Thyroid gland (tissue), 4 donors: ENCODE results near the gene CYP26B1. TPM values are rescaled to one million over a fixed set of nuclear protein-coding genes. Genes with fewer than 3 reads are reported as not detected.

Experiments
- DNase-seq, 2 donors: peaks; one replicate each; pipeline ENCODE4 v3.0.0-alpha.2; 2019
- H3K27ac ChIP-seq, 3 donors: fragments of 200-600 bp; sonication (generic); 1 replicate in 2 of 3; 2 replicates in 1 of 3; pipeline ENCODE4 v1.5.1; 2016 to 2019; ENCODE audit warnings: mild to moderate bottlenecking in 1 of 3, moderate library complexity in 1 of 3
- H3K27me3 ChIP-seq: fragments of 200-600 bp; sonication (generic); one replicate; pipeline ENCODE4 v1.5.1; 2019
- H3K36me3 ChIP-seq, 2 donors: fragments of 200-600 bp; sonication (generic); one replicate each; pipeline ENCODE4 v1.5.1; 2016 to 2019
- H3K4me1 ChIP-seq, 2 donors: fragments of 200-600 bp; sonication (generic); one replicate each; pipeline ENCODE4 v1.5.1; 2017 to 2019
- H3K4me3 ChIP-seq, 3 donors: fragments of 200-600 bp; sonication (generic); replicated peaks in 1 of 3; 1 replicate in 2 of 3; 2 replicates in 1 of 3; pipeline ENCODE4 v1.5.1; 2016; ENCODE audit warnings: mild to moderate bottlenecking in 1 of 3
- H3K9me3 ChIP-seq: fragments of 200-600 bp; sonication (generic); one replicate; pipeline ENCODE4 v1.5.1; 2017
- CTCF ChIP-seq, 6 experiments: fragments of 200-600 bp in 3 of 6; fragments of 450-650 bp in 3 of 6; sonication (generic) in 3 of 6; IDR thresholded peaks; one replicate each; pipeline ENCODE4 v1.5.1; 2016 to 2019; ENCODE audit warnings: antibody characterized with exemption in 6 of 6, mild to moderate bottlenecking in 2 of 6, inconsistent platforms in 1 of 6, moderate library complexity in 1 of 6
- POLR2A ChIP-seq, 2 donors: fragments of 450-650 bp; IDR thresholded peaks; one replicate each; pipeline ENCODE4 v1.6.1; 2017; ENCODE audit warnings: antibody characterized with exemption in 2 of 2, mild to moderate bottlenecking in 2 of 2, moderate library complexity in 1 of 2
- WGBS, 2 donors: methylation state at CpG; one replicate each; pipeline ENCODE4 v1.1.5; 2017; 5-methylcytosine and 5-hydroxymethylcytosine counted together
- intact Hi-C: fragments of 100-400 bp; cut with DNase I; formaldehyde crosslinking; loops from one replicate; pipeline ENCODE4 v1.15.1; 2023
- total RNA-seq, 4 donors: library from RNA; depleted of rRNA; stranded (reverse); fragments of >200 nt; gene quantifications; one replicate each; pipeline ENCODE4 v1.2.3, GENCODE V29; 2016

Gene CYP26B1
- total RNA-seq, 4 donors from 2014 or later: 11.8 to 24.2 (median 16.3) TPM

- 74 to 79% methylated on average over 24 to 26 of the region's 26 CpGs for WGBS, 2 donors
Observed at GRCh38 chr2:72130659-72131360, 16.9 kb downstream of the CYP26B1 start.

GRCh38 chr2:72129681-72130340 lies 17.9 kb downstream of the CYP26B1 start:
- intact Hi-C loops: loop anchor here (10.0 kb wide), 2 partner anchors 515 to 575 kb away; no protein-coding TSS in a partner anchor
- H3K9me3 ChIP-seq: no peaks in the 10 kb centered on the region
- no peak overlapping the region for H3K4me3 ChIP-seq
- peaks cover 7 to 10% of the 10 kb centered on the region in 2 donors for H3K4me1 ChIP-seq
- peaks cover 0 to 4% of the 10 kb centered on the region in 2 donors for H3K36me3 ChIP-seq
- no peak for TF ChIP-seq POLR2A (IDR thresholded peaks at IDR 0.05)
- no peak for TF ChIP-seq CTCF (IDR thresholded peaks at IDR 0.05)
- peak; percentile 69 to 72 for DNase-seq
- H3K27me3 ChIP-seq: no peaks in the 10 kb centered on the region
- WGBS, 2 donors: 50 to 56% methylated on average over 9 of the region's 9 CpGs
- H3K27ac ChIP-seq: peak overlapping the region in 1 of 3 donors; percentile 1

More at GRCh38 chr2:72130659-72131360, 16.9 kb downstream of the CYP26B1 start:
- no peak for DNase-seq
- H3K4me1 ChIP-seq: peaks cover 9 to 15% of the 10 kb centered on the region in 2 donors
- intact Hi-C loops: loop anchor here (10.0 kb wide), 2 partner anchors 516 to 576 kb away; no protein-coding TSS in a partner anchor
- TF ChIP-seq POLR2A (IDR thresholded peaks at IDR 0.05): no peak
- H3K27ac ChIP-seq: no peak overlapping the region
- peaks cover 0 to 4% of the 10 kb centered on the region in 2 donors for H3K36me3 ChIP-seq
- H3K27me3 ChIP-seq: no peaks in the 10 kb centered on the region
- H3K9me3 ChIP-seq: no peaks in the 10 kb centered on the region
- H3K4me3 ChIP-seq: no peak overlapping the region

GRCh38 chr2:72128843-72129227 lies 18.8 kb downstream of the CYP26B1 start:
- no peak for DNase-seq
- TF ChIP-seq POLR2A (IDR thresholded peaks at IDR 0.05): no peak
- no peak for TF ChIP-seq CTCF (IDR thresholded peaks at IDR 0.05)

GRCh38 chr2:72128059-72128842 lies 19.4 kb downstream of the CYP26B1 start:
- no peak for DNase-seq
- Histone ChIP-seq H3K4me3 (no peak overlapping the region), H3K9me3 (no peaks in the 10 kb centered on the region), H3K27me3 (no peaks in the 10 kb centered on the region), H3K4me1 (peaks cover 7 to 10% of the 10 kb centered on the region in 2 donors), H3K27ac (no peak overlapping the region), H3K36me3 (peaks cover 0 to 4% of the 10 kb centered on the region in 2 donors)
- 78 to 85% methylated on average over 10 to 24 of the region's 24 CpGs for WGBS, 2 donors
- TF ChIP-seq CTCF (IDR thresholded peaks at IDR 0.05): no peak
- TF ChIP-seq POLR2A (IDR thresholded peaks at IDR 0.05): no peak
- intact Hi-C loops: no loop called here

More at GRCh38 chr2:72128843-72129227, 18.8 kb downstream of the CYP26B1 start:
- Histone ChIP-seq H3K9me3 (no peaks in the 10 kb centered on the region), H3K4me3 (no peak overlapping the region), H3K4me1 (peaks cover 7 to 10% of the 10 kb centered on the region in 2 donors), H3K36me3 (peaks cover 0 to 4% of the 10 kb centered on the region in 2 donors), H3K27ac (no peak overlapping the region), H3K27me3 (no peaks in the 10 kb centered on the region)
- 80 to 86% methylated on average over 9 to 11 of the region's 11 CpGs for WGBS, 2 donors
- intact Hi-C loops: no loop called here

GRCh38 chr2:72127401-72128058 lies 20.1 kb downstream of the CYP26B1 start:
- TF ChIP-seq POLR2A (IDR thresholded peaks at IDR 0.05): no peak
- TF ChIP-seq CTCF (IDR thresholded peaks at IDR 0.05): no peak
- WGBS, 2 donors: 59 to 74% methylated on average over 14 to 20 of the region's 21 CpGs
- peaks cover 7 to 10% of the 10 kb centered on the region in 2 donors for H3K4me1 ChIP-seq
- peaks cover 0 to 4% of the 10 kb centered on the region in 2 donors for H3K36me3 ChIP-seq
- intact Hi-C loops: no loop called here
- H3K9me3 ChIP-seq: no peaks in the 10 kb centered on the region
- no peak overlapping the region for H3K4me3 ChIP-seq
- no peaks in the 10 kb centered on the region for H3K27me3 ChIP-seq
- H3K27ac ChIP-seq: no peak overlapping the region
- peak in 1 of 2 donors; percentile 29 for DNase-seq
